Left ventricle myocardium inferior (tissue), 1 donor: ENCODE measurements around the gene CYP4F22. TPM values are rescaled to one million over a fixed set of nuclear protein-coding genes. Genes with fewer than 3 reads are reported as not detected.
"Not testable (repeated sequence)": the region's sequence is repeated elsewhere in the genome, so short reads cannot be mapped to it uniquely, and the experiment has no call there.

Experiments
- DNase-seq: peaks from one replicate; pipeline ENCODE4 v3.0.0-alpha.2; 2020
- H3K27ac ChIP-seq: fragments of 200-600 bp; replicated peaks from 2 replicates; pipeline ENCODE4 v1.8.0; 2021
- H3K27me3 ChIP-seq: fragments of 200-600 bp; 2 replicates; pipeline ENCODE4 v1.8.0; 2021; ENCODE audit warnings: low read depth
- H3K36me3 ChIP-seq: fragments of 200-600 bp; 2 replicates; pipeline ENCODE4 v1.8.0; 2021
- H3K4me1 ChIP-seq: fragments of 200-600 bp; 2 replicates; pipeline ENCODE4 v1.8.0; 2021
- H3K4me3 ChIP-seq: fragments of 200-600 bp; 2 replicates; pipeline ENCODE4 v1.8.0; 2021; ENCODE audit warnings: mild to moderate bottlenecking, moderate library complexity
- H3K9me3 ChIP-seq: fragments of 200-600 bp; replicated peaks from 2 replicates; pipeline ENCODE4 v1.8.0; 2021
- intact Hi-C: fragments of 100-400 bp; cut with micrococcal nuclease; formaldehyde crosslinking; loops from one replicate; pipeline ENCODE4 v1.11.0; 2022
- total RNA-seq: library from RNA; stranded (reverse); fragmentation: NEBNext Ultra II Directional; extraction: Animal tissue kit (Norgen Biotek cat#: 25700); gene quantifications from one replicate; pipeline ENCODE4 v1.2.1, GENCODE V29; 2021
- TF ChIP-seq, protein P1 (sequence below): fragments of 200-600 bp; IDR thresholded peaks from 2 replicates; pipeline ENCODE4 v1.8.0; 2021; ENCODE audit warnings: antibody characterized with exemption, mild to moderate bottlenecking, borderline replicate concordance
- donor health status: DM: no; HTN: yes; CAD: no; lungs with severe emphysema.

CYP4F22 gene
- total RNA-seq, 1 donor from 2014 or later, result not detected

DNA sequence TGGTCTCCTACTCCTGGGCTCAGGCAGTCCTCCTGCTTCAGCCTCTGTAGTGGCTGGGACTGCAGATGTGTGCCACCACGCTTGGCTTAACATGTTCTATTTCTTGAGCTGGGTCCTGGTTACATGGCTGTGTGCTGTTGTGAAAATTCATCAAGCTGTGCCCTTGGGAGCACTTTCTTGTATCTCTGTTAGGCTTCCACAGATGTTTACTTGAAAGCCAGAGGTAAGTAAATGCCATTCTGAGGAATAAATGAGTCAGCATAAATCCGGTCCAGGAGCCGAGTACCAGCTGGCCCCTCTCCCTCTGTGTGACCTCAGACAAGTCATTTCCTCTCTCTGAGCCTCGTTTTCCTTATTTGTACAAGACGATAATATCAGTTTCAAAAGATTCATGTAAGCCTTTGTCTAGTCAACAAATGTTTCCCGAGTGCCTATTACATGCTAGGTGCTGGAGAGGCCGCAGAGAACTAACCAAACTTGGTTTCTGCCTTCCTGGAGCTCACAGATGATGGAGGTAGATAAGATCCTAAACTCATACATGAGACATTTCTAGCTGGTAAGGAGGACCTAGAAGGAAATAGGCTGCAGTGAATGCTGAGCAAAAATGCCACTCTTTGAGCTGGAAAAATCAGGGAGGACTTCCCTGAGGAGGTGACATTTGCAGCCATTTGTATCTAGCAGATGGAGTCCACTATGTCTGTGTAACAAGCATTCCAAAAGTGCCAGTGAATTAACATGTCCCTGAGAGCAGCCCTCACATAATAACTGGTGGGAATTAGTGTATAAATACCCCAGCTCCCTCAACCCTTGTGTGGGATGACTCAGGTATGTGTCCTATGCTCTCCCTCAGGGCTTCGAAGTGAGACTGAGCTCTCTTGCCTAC lies 41.2 kb upstream of the CYP4F22 start:
- intact Hi-C loops, result no loop called here
- Histone ChIP-seq H3K9me3 (no peaks in the 10 kb centered on the region), H3K4me1 (peaks cover 7% of the 10 kb centered on the region), H3K27me3 (peaks cover 96% of the 10 kb centered on the region), H3K4me3 (no peak overlapping the region), H3K27ac (no peak overlapping the region), H3K36me3 (no peaks in the 10 kb centered on the region)
- no peak for DNase-seq
- TF ChIP-seq, protein P1, sequence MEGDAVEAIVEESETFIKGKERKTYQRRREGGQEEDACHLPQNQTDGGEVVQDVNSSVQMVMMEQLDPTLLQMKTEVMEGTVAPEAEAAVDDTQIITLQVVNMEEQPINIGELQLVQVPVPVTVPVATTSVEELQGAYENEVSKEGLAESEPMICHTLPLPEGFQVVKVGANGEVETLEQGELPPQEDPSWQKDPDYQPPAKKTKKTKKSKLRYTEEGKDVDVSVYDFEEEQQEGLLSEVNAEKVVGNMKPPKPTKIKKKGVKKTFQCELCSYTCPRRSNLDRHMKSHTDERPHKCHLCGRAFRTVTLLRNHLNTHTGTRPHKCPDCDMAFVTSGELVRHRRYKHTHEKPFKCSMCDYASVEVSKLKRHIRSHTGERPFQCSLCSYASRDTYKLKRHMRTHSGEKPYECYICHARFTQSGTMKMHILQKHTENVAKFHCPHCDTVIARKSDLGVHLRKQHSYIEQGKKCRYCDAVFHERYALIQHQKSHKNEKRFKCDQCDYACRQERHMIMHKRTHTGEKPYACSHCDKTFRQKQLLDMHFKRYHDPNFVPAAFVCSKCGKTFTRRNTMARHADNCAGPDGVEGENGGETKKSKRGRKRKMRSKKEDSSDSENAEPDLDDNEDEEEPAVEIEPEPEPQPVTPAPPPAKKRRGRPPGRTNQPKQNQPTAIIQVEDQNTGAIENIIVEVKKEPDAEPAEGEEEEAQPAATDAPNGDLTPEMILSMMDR, result no peak

DNA sequence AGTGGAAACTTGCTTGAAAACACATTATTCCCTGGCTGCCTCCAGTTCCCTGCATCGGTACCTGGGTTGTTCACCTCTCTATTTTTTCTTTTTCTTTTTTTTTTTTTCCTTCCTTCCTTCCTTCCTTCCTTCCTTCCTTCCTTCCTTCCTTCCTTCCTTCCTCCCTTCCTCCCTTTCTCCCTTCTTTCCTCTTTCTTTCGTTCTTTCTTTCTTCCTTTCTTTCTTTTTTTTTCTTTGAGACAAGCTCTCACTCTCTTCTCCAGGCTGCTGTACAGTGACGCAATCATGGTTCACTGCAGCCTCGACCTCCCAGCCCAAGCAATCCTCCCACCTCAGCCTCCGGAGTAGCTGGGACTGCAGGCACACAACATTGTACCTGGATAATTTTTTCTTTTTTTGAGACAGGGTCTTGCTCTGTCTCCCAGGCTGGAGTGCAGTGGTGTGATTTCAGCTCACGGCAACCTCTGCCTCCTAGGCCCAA lies 40.6 kb upstream of the CYP4F22 start:
- H3K27ac ChIP-seq, result no peak overlapping the region
- H3K4me3 ChIP-seq, result no peak overlapping the region
- H3K4me1 ChIP-seq, result peaks cover 7% of the 10 kb centered on the region
- peaks cover 93% of the 10 kb centered on the region for H3K27me3 ChIP-seq
- TF ChIP-seq, protein P1, result no peak
- DNase-seq, result no peak
- H3K36me3 ChIP-seq, result no peaks in the 10 kb centered on the region
- H3K9me3 ChIP-seq, result peaks cover 5% of the 10 kb centered on the region
- intact Hi-C loops, result no loop called here

DNA sequence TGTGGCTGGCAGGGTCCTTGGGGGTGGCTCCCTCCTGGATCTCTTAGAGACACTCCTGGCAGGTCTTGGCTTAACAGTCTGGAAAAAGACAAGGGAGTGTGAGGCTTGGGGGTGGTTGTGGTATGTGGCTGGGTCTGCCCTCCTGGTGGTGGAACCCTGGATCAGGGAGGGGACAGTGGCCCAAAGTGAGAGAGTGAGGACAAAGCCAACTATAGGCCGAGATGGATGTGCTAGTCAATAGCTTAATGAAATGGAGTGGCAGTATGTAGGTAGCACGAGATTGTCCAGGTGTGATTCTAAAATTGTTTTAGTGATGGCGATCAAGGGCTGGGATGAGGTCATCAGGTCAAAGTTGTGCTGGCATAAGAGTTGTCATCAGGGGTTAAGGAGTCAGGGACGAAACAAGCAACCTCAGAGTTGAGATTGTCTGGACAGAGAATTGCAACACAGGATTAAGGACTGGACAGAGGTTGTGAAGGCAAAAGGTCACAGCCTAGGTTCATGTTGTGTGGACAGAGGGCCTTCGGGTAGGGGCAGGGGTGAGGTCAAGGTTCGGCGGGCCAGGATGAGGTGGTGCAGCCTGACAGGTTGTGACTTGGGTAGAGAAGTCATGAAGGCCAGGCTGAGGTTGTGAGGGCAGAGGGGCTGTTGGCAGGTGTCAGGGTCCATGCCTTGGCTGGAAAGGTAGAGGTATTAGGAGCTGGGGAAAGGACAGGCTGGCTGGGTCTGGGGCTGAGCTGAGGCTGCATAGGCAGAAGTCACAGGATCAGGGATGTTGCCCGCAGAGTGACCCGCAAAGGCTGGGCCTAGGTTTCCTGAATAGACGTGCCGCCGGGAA lies 39.4 kb upstream of the CYP4F22 start:
- H3K27me3 ChIP-seq, result peaks cover 82% of the 10 kb centered on the region
- peak overlapping the region; percentile 55 for H3K4me3 ChIP-seq
- intact Hi-C loops, result no loop called here
- no peak for DNase-seq
- H3K36me3 ChIP-seq, result no peaks in the 10 kb centered on the region
- no peak overlapping the region for H3K27ac ChIP-seq
- peaks cover 7% of the 10 kb centered on the region for H3K9me3 ChIP-seq
- peaks cover 7% of the 10 kb centered on the region for H3K4me1 ChIP-seq
- TF ChIP-seq, protein P1, result no peak

DNA sequence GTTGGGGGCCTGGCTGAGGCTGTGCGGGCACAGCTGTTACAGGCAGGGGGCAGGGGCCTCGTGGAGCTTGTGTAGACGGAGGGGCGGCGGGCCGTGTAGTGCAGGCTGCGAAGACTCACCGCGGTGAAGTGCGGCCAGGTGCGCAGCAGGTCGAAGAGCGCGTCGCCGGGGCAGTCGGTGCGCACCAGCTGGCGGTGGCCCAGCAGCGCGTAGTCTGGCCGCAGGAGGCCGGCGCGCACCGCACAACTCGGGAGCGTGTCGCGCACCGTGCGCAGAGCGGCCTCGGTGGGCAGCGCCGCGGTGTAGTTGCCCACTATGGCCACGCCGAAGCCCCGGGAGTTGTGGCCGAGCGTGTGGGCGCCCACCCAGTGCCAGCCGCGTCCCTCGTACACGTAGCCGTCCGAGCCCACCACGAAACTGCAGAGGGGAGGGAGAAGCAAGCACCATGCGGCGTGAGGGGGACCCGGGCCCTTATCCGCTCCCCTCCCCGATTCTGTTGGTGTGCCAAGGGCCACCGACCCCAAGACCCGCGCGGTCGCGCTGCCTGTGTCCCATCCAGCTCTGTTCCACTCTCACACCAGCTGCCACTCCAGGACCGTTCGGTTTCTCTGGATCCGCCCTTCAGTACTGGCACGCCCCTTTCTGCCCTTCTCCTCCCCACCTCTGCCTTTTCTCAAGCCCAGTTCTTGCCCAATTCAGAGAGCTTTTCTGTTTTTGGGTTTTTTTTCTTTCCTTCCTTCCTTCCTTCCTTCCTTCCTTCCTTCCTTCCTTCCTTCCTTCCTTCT lies 38.6 kb upstream of the CYP4F22 start:
- no peaks in the 10 kb centered on the region for H3K36me3 ChIP-seq
- peaks cover 7% of the 10 kb centered on the region for H3K9me3 ChIP-seq
- H3K27me3 ChIP-seq, result peaks cover 74% of the 10 kb centered on the region
- TF ChIP-seq, protein P1, result no peak
- peak overlapping the region; percentile 55 for H3K4me3 ChIP-seq
- H3K27ac ChIP-seq, result no peak overlapping the region
- DNase-seq, result no peak
- H3K4me1 ChIP-seq, result peaks cover 7% of the 10 kb centered on the region
- intact Hi-C loops, result no loop called here

DNA sequence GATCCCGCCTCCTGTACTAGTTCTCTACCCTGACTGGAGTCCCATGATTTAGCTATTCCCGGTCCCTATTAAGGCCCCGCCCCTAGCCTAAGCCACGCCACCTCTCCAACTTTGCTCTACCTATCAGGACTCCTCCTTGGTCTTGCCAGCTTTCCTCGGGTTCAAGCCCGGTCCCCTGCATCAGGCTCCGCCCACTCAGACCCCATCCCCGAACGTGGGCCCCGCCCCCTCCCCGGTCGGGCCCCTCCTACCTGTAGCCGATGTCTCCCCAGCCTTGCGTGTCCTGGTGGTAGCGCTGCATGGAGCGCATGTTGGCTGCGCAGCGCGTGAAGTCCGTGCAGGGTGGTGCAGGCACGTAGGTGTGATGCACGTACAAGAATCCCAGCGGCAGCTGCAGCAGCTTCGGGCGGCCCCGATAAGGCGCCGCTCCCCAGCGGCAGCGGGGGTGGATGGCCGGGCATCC lies 36.7 kb upstream of the CYP4F22 start:
- H3K4me1 ChIP-seq, result peaks cover 7% of the 10 kb centered on the region
- H3K27me3 ChIP-seq, result peaks cover 55% of the 10 kb centered on the region
- DNase-seq, result no peak
- H3K27ac ChIP-seq, result no peak overlapping the region
- no peak overlapping the region for H3K4me3 ChIP-seq
- TF ChIP-seq, protein P1, result no peak
- intact Hi-C loops, result no loop called here
- no peaks in the 10 kb centered on the region for H3K36me3 ChIP-seq
- H3K9me3 ChIP-seq, result peaks cover 7% of the 10 kb centered on the region

DNA sequence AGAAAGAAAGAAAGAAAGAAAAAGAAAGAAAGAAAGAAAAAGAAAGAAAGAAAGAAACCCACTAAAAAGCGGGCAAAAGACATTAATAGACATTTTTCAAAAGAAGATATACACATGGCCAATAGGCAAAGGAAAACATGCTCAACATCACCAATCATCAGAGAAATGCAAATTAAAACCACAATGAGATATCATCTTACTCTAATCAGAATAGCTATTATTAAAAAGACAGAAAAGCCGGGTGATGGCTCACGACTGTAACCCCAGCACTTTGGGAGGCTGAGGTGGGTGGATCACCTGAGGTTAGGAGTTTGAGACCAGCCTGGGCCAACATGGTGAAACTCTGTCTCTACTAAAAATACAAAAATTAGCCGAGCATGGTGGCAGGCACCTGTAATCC lies 34.5 kb upstream of the CYP4F22 start:
- H3K27ac ChIP-seq, H3K9me3 ChIP-seq, H3K4me3 ChIP-seq, H3K36me3 ChIP-seq, H3K4me1 ChIP-seq, DNase-seq, intact Hi-C loops: not testable (repeated sequence)
- H3K27me3 ChIP-seq, result peaks cover 36% of the 10 kb centered on the region
